ENCODE measurements around the gene BST1. TPM values are rescaled to one million over a fixed set of nuclear protein-coding genes. Genes with fewer than 3 reads are reported as not detected.
"Not testable (repeated sequence)": the region's sequence is repeated elsewhere in the genome, so short reads cannot be mapped to it uniquely, and the experiment has no call there.

Gene BST1
- total RNA-seq, 1 experiment from 2014 or later, result 14.2 TPM

- Histone ChIP-seq H3K27ac (peak overlapping the region; percentile 56), H3K36me3 (no peaks in the 10 kb centered on the region), H3K4me1 (replicated peaks) (peaks cover 36% of the 10 kb centered on the region), H3K27me3 (replicated peaks) (no peaks in the 10 kb centered on the region), H3K4me3 (no peak overlapping the region), H3K9me3 (replicated peaks) (no peaks in the 10 kb centered on the region)
- DNase-seq (ENCODE audit: low read depth in 1 of 2, low spot score in 2 of 2), result peak in 1 of 2 experiments; percentile 33
These were observed 50.9 kb downstream of the BST1 start for GRCh38 chr4:15753786-15754185.

GRCh38 chr4:15754323-15754722 lies 51.5 kb downstream of the BST1 start:
- Histone ChIP-seq H3K36me3 (no peaks in the 10 kb centered on the region), H3K9me3 (replicated peaks) (no peaks in the 10 kb centered on the region), H3K4me3 (no peak overlapping the region), H3K27ac (peak overlapping the region; percentile 70), H3K27me3 (replicated peaks) (no peaks in the 10 kb centered on the region), H3K4me1 (replicated peaks) (peaks cover 36% of the 10 kb centered on the region)
- peak; percentile 55 to 65 for DNase-seq (ENCODE audit: low read depth in 1 of 2, low spot score in 2 of 2)

DNA sequence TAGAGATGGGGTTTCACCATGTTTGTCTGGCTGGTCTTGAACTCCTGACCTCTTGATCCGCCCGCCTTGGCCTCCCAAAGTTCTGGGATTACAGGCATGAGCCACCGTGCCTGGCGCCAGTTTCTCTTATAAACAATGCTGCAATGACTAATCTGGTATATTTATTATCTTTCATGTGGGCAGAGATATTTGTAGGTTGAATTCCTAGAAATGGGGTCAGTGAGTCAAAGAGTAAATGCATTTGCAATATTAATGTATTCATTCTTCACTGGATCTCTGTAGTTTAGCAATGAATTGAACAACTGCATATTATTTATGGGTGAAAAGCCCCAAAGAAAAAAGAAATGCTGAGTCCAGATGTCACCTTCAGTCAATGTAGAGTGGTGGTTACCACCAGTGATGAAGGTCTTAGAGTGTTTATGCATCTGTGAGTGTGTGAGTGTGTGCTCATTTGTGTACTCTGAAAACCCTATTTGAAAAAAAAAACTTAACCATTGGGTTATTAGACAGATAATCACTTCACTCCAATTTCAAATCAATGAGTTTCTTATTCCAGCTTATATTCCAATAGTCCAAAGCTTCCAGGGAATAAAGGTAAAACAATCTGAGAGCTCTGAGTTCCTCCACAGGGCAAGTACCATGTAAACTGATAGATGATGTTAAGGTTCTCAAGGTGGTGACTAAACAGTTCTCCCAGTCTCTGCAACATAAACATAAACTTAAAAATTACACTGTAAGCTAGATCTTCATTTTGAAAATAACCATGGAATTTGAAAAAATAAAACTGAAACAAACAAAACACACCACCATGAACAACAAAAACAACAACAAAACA lies 52.7 kb downstream of the BST1 start:
- no peak overlapping the region for H3K4me3 ChIP-seq
- DNase-seq (ENCODE audit: low read depth in 1 of 2, low spot score in 2 of 2), result peak; percentile 70 to 80
- peak overlapping the region; percentile 70 for H3K27ac ChIP-seq
- H3K9me3 ChIP-seq (replicated peaks), result no peaks in the 10 kb centered on the region
- no peaks in the 10 kb centered on the region for H3K36me3 ChIP-seq
- H3K4me1 ChIP-seq (replicated peaks), result peaks cover 36% of the 10 kb centered on the region
- H3K27me3 ChIP-seq (replicated peaks), result no peaks in the 10 kb centered on the region

DNA sequence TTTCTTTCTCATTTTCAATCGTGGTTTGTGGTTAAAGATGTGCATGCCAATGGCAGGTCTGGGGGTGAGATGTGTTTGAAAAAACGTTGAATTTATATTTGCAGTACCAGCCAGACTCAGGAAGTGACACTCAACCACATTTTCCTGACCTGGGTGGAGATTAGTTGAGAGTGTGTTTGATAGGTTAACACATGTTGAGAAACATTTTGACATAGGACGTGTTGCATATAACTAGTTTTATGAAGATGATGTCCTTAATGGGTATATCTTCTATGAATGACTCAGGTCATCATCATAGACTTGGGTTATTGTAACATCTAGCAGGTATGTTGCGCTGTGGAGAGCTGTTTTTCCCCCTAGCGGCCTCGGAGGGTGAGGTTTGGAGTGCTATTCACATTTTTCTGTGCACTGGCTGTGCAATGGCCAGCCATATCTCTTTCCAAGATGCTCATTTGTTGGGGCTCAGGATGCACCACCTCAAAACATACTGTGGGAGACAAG lies 53.5 kb downstream of the BST1 start:
- H3K4me3 ChIP-seq, result no peak overlapping the region
- H3K27me3 ChIP-seq (replicated peaks), result no peaks in the 10 kb centered on the region
- peak in 1 of 2 experiments; percentile 63 for DNase-seq (ENCODE audit: low read depth in 1 of 2, low spot score in 2 of 2)
- no peaks in the 10 kb centered on the region for H3K9me3 ChIP-seq (replicated peaks)
- peaks cover 36% of the 10 kb centered on the region for H3K4me1 ChIP-seq (replicated peaks)
- H3K27ac ChIP-seq, result peak overlapping the region; percentile 70
- no peaks in the 10 kb centered on the region for H3K36me3 ChIP-seq

DNA sequence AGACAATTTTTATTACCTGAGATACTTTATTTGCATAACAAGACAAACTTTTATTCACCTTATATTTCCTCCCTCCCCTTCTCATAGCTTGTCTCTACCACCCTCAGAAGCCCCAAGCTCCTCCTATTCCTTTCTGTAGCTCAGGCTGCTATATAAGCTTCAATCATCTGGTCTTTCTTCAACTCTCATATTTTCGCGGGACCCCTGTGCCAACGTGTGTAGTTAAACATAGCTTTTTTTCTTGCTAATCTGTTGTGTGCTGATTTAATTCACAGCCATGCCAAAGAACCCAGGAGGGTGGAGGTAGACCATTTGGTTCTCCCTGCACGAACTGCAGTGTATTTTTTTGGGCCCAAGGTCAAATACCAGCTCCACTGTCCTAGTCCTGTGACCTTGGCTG lies 54.2 kb downstream of the BST1 start:
- no peak overlapping the region for H3K4me3 ChIP-seq
- H3K27ac ChIP-seq, result no peak overlapping the region
- no peak for DNase-seq (ENCODE audit: low read depth in 1 of 2, low spot score in 2 of 2)

GRCh38 chr4:15758294-15758693 lies 55.4 kb downstream of the BST1 start:
- Histone ChIP-seq H3K4me3 (no peak overlapping the region), H3K36me3 (no peaks in the 10 kb centered on the region), H3K4me1 (replicated peaks) (peaks cover 36% of the 10 kb centered on the region), H3K27ac (no peak overlapping the region), H3K9me3 (replicated peaks) (no peaks in the 10 kb centered on the region), H3K27me3 (replicated peaks) (no peaks in the 10 kb centered on the region)
- DNase-seq (ENCODE audit: low read depth in 1 of 2, low spot score in 2 of 2), result no peak

More for the DNA sequence above, 54.2 kb downstream of the BST1 start:
- Histone ChIP-seq H3K36me3 (no peaks in the 10 kb centered on the region), H3K4me1 (replicated peaks) (peaks cover 36% of the 10 kb centered on the region), H3K27me3 (replicated peaks) (no peaks in the 10 kb centered on the region), H3K9me3 (replicated peaks) (no peaks in the 10 kb centered on the region)

DNA sequence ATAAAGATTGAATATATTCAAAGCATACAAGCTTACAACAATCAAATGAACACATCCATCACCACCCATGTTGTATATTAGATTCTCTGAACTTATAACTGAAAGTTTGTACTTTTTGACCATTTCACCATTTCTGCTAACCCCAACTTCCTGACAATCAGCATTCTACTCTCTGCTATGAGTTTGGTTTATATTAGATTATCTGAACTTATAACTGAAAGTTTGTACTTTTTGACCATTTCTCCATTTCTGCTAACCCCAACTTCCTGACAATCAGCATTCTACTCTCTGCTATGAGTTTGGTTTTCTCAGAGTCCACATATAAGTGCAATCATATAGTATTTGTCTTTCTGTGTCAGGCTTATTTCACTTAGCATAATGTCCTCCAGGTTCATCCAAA lies 59.6 kb downstream of the BST1 start:
- H3K27ac ChIP-seq; H3K9me3 ChIP-seq (replicated peaks); DNase-seq (ENCODE audit: low read depth in 1 of 2, low spot score in 2 of 2); H3K4me3 ChIP-seq; H3K36me3 ChIP-seq; H3K4me1 ChIP-seq (replicated peaks); H3K27me3 ChIP-seq (replicated peaks): not testable (repeated sequence)

- Histone ChIP-seq H3K36me3 (no peaks in the 10 kb centered on the region), H3K4me3 (no peak overlapping the region)
These were observed 62.5 kb downstream of the BST1 start for GRCh38 chr4:15765391-15765790.

DNA sequence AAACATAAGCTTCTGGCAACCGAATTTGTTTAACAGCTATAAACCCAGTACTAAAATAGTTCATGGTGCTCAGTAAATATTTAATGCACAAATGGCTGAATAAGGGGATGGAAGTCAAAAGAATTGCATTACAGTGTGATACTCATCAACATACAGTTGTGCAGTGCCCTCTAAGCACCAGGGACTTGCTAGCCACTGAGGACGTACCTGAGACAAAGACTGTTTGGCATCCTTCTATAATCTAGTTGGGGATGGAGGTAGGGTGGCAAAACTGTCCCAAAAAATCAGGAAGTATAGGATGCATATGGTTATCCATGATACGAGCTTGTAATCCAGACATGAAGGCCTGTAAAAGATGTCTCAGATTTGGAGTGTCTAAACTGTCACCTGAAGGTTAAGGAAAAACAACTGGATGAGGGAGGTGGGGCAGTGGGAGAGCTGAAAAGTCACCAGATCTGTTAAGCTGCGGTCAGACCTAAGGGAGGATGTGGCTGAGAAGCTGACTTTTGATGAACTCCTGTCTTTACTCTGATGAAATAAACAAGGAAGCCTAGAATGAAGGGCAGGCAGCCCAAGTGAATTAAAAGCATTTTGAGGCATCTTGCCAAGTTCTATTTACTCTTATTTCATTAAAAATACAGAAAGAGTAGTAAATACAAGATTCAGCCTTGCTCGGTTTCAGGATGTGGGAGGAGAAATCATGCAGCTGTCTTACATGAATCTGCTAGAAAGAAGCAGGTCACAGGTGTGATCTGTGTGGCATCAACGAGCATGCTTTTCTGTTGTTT lies 63.2 kb downstream of the BST1 start:
- H3K4me3 ChIP-seq, result no peak overlapping the region
- H3K27ac ChIP-seq, result no peak overlapping the region
- H3K36me3 ChIP-seq, result no peaks in the 10 kb centered on the region
- no peak for DNase-seq (ENCODE audit: low read depth in 1 of 2, low spot score in 2 of 2)
- no peaks in the 10 kb centered on the region for H3K27me3 ChIP-seq (replicated peaks)
- no peaks in the 10 kb centered on the region for H3K9me3 ChIP-seq (replicated peaks)
- H3K4me1 ChIP-seq (replicated peaks), result no peaks in the 10 kb centered on the region

More at GRCh38 chr4:15765391-15765790, 62.5 kb downstream of the BST1 start:
- no peak for DNase-seq (ENCODE audit: low read depth in 1 of 2, low spot score in 2 of 2)
- no peaks in the 10 kb centered on the region for H3K4me1 ChIP-seq (replicated peaks)
- H3K27ac ChIP-seq, result no peak overlapping the region
- H3K27me3 ChIP-seq (replicated peaks), result no peaks in the 10 kb centered on the region
- no peaks in the 10 kb centered on the region for H3K9me3 ChIP-seq (replicated peaks)

GRCh38 chr4:15766821-15767220 lies 64.0 kb downstream of the BST1 start:
- H3K27me3 ChIP-seq (replicated peaks), result no peaks in the 10 kb centered on the region
- no peak for DNase-seq (ENCODE audit: low read depth in 1 of 2, low spot score in 2 of 2)

DNA sequence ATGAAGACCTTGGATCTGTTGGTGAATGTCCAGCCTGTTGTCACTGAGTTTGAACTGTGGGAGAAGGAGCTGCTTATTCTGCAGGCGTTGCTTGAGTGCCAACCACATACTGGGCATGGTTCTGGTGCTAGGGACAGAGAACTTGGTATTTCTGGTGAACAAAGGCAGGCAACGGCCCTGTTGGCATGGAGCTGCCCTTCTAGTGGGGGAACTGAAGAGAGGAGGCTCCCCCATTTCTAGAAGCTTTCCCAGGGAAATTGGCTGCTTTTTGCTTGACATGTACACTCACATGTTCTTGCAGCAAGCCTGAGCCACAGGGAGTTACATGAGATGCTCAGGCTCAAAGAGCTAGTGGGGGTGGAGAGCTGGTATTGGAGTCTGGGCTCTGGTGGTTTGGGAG lies 66.3 kb downstream of the BST1 start:
- DNase-seq (ENCODE audit: low read depth in 1 of 2, low spot score in 2 of 2), result no peak
- Histone ChIP-seq H3K4me3 (no peak overlapping the region), H3K36me3 (no peaks in the 10 kb centered on the region), H3K27ac (no peak overlapping the region), H3K9me3 (replicated peaks) (no peaks in the 10 kb centered on the region), H3K4me1 (replicated peaks) (no peaks in the 10 kb centered on the region), H3K27me3 (replicated peaks) (no peaks in the 10 kb centered on the region)

More at GRCh38 chr4:15766821-15767220, 64.0 kb downstream of the BST1 start:
- no peaks in the 10 kb centered on the region for H3K4me1 ChIP-seq (replicated peaks)
- no peak overlapping the region for H3K4me3 ChIP-seq
- no peak overlapping the region for H3K27ac ChIP-seq
- H3K9me3 ChIP-seq (replicated peaks), result no peaks in the 10 kb centered on the region
- no peaks in the 10 kb centered on the region for H3K36me3 ChIP-seq

GRCh38 chr4:15771216-15772058 lies 68.6 kb downstream of the BST1 start:
- H3K4me1 ChIP-seq (replicated peaks), result no peaks in the 10 kb centered on the region
- H3K9me3 ChIP-seq (replicated peaks), result no peaks in the 10 kb centered on the region
- no peaks in the 10 kb centered on the region; the same call in 1 of the 2 replicates for H3K27me3 ChIP-seq (replicated peaks)
- H3K36me3 ChIP-seq, result no peaks in the 10 kb centered on the region
- no peak overlapping the region for H3K27ac ChIP-seq
- no peak for DNase-seq (ENCODE audit: low read depth in 1 of 2, low spot score in 2 of 2)
- no peak overlapping the region for H3K4me3 ChIP-seq

- no peaks in the 10 kb centered on the region for H3K36me3 ChIP-seq
- DNase-seq (ENCODE audit: low read depth in 1 of 2, low spot score in 2 of 2), result no peak
- peaks cover 5% of the 10 kb centered on the region for H3K27me3 ChIP-seq (replicated peaks)
- peaks cover 8% of the 10 kb centered on the region; the same call in 1 of the 2 replicates for H3K4me1 ChIP-seq (replicated peaks)
- no peak overlapping the region for H3K4me3 ChIP-seq
- H3K27ac ChIP-seq, result no peak overlapping the region
- H3K9me3 ChIP-seq (replicated peaks), result no peaks in the 10 kb centered on the region
These were observed 71.2 kb downstream of the BST1 start for GRCh38 chr4:15774020-15774420.

All from SJSA1 (cell line).